ENCODE data around the gene SLC35F3. TPM values are rescaled to one million over a fixed set of nuclear protein-coding genes. Genes with fewer than 3 reads are reported as not detected.

SLC35F3 gene
- total RNA-seq, 5 donors from 2014 or later (not counting 1 experiment from before 2014, with no cell fraction given): 0.19 to 4.6 (median 1.3) TPM; not detected in 1

DNA sequence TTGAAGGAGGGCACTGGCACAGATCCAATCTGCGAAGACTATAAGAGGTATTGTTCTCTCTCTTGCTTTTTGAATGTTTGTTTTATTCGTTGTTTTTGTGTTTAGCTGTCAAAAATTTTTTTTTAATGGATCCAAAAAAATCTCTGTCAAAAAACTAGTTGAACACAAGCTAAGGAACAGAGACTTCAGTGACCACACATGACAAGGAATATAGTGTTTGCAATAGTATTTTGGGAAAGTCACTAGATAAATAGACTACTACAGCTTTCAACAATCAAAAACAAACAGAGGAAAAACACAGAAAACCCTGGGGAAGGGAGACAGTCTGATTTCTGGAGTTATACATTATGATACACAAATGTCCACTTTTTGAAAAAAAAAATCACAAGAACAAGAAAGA lies 431.9 kb downstream of the SLC35F3 start:
- ATAC-seq (replicated peaks in 1 of 4): no peak
- Histone ChIP-seq H3K27me3 (replicated peaks in 1 of 2; ENCODE audit: control insufficient read depth in 2 of 2, extremely low read depth in 1 of 2, insufficient read depth in 2 of 2, low read length in 1 of 2) (no peaks in the 10 kb centered on the region), H3K4me3 (ENCODE audit: control insufficient read depth in 1 of 2, extremely low read depth in 1 of 2, low read length in 1 of 2) (no peak overlapping the region), H3K27ac (ENCODE audit: low read length) (no peak overlapping the region), H3K4me1 (ENCODE audit: control insufficient read depth in 1 of 2, extremely low read depth in 1 of 2, insufficient read depth in 2 of 2, low read length in 2 of 2) (no peaks in the 10 kb centered on the region), H3K36me3 (ENCODE audit: control insufficient read depth in 2 of 2, extremely low read depth in 1 of 2, insufficient read depth in 1 of 2, low read length in 1 of 2) (no peaks in the 10 kb centered on the region), H3K9me3 (no peaks in the 10 kb centered on the region)
- ChIA-PET CTCF (interaction anchor here (0.6 to 1.5 kb wide), 5 partner anchors 9 to 17 kb away, joined by 3 to 4 read pairs (median 3); no protein-coding TSS in a partner anchor), POLR2A (interaction anchor here in 1 of 2 donors (0.6 kb wide), 1 partner anchor 182 kb away, joined by 3 read pairs; no protein-coding TSS in a partner anchor)
- Mint-ChIP-seq H3K4me1 (no peaks in the 10 kb centered on the region), H3K36me3 (peaks cover 8% of the 10 kb centered on the region), H3K9me3 (peaks cover 3 to 28% (median 21%) of the 10 kb centered on the region in 3 donors), H3K4me3 (no peak overlapping the region), H3K27me3 (peaks cover 9 to 17% of the 10 kb centered on the region in 2 donors), H3K27ac (no peak overlapping the region)
- no peak for DNase-seq
- WGBS (ENCODE audit: insufficient coverage): no CpG with 5 or more reads among the region's 2 CpGs

DNA sequence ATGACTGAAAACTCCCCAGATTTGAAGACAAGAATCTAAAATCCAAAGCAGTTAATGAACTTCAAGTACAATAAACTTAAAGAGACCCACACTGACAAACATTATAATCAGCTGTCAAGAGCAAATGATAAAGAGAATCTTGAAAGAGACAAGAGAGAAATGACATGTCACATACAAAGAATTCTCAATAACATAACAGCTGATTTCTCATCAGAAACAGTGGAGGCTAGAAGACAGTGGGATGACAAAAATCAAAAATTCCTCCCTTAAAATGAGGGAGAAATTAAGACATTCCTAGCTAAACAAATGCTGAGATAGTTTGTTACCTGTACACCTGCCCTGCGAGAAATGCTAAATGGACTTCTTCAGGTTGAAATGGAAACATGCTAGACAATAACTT lies 432.8 kb downstream of the SLC35F3 start:
- H3K36me3 ChIP-seq (ENCODE audit: control insufficient read depth in 2 of 2, extremely low read depth in 1 of 2, insufficient read depth in 1 of 2, low read length in 1 of 2): no peaks in the 10 kb centered on the region
- H3K27me3 Mint-ChIP-seq: peaks cover 3 to 8% of the 10 kb centered on the region in 2 donors
- no CpG with 5 or more reads among the region's 1 CpG for WGBS (ENCODE audit: insufficient coverage)
- H3K27me3 ChIP-seq (replicated peaks in 1 of 2; ENCODE audit: control insufficient read depth in 2 of 2, extremely low read depth in 1 of 2, insufficient read depth in 2 of 2, low read length in 1 of 2): no peaks in the 10 kb centered on the region
- CTCF ChIA-PET: interaction anchor here (0.6 to 1.5 kb wide), 4 partner anchors 10 to 28 kb away, joined by 3 to 4 read pairs (median 3); no protein-coding TSS in a partner anchor
- POLR2A ChIA-PET: no interaction called here
- peaks cover 8% of the 10 kb centered on the region for H3K36me3 Mint-ChIP-seq
- ATAC-seq (replicated peaks in 1 of 4) (no peak), DNase-seq (no peak)
- no peak overlapping the region for H3K27ac ChIP-seq (ENCODE audit: low read length)
- no peak overlapping the region for H3K4me3 ChIP-seq (ENCODE audit: control insufficient read depth in 1 of 2, extremely low read depth in 1 of 2, low read length in 1 of 2)
- H3K27ac Mint-ChIP-seq: no peak overlapping the region
- H3K4me1 ChIP-seq (ENCODE audit: control insufficient read depth in 1 of 2, extremely low read depth in 1 of 2, insufficient read depth in 2 of 2, low read length in 2 of 2): no peaks in the 10 kb centered on the region
- H3K4me3 Mint-ChIP-seq: no peak overlapping the region
- H3K9me3 ChIP-seq: no peaks in the 10 kb centered on the region
- H3K9me3 Mint-ChIP-seq: peaks cover 3 to 28% (median 21%) of the 10 kb centered on the region in 3 donors
- H3K4me1 Mint-ChIP-seq: no peaks in the 10 kb centered on the region

DNA sequence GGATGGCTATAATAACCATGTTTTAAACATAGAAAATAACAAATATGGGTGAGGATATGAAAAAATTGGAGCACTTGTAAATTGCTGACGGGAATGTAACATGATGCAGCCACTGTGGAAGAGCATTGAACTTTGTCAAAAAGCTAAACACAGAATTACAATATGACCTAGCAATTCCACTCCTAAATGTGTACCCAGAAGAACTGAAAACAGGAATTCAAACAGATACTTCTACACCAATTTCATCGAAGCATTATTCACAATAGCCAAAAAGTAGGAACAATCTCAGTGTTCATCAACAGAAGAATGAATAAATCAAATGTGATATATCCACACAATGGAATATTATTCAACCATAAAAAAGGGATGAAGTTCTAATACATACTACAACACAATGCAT lies 436.1 kb downstream of the SLC35F3 start:
- H3K4me3 ChIP-seq (ENCODE audit: control insufficient read depth in 1 of 2, extremely low read depth in 1 of 2, low read length in 1 of 2): no peak overlapping the region
- ATAC-seq (replicated peaks in 1 of 4): no peak
- H3K4me3 Mint-ChIP-seq: no peak overlapping the region

DNA sequence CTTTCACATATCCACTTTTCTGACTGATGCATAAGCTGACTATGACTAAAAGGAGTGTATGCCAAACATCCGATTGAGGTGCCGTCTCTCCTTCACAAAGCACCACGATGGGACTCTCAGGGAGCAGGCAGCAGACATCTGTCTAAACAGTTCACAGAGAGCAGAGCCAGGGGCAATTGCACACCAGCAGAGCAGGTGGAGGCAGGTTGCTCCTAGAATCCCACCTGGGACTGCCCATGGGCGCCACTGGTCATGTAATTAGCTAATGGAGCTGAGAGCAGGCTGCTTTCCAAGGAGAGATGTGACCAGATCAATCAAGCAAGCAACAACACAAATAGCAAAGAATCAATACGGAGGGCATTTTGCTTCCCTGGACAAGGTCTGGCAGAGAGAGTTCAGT lies 438.3 kb downstream of the SLC35F3 start:
- no peak overlapping the region for H3K4me3 ChIP-seq (ENCODE audit: control insufficient read depth in 1 of 2, extremely low read depth in 1 of 2, low read length in 1 of 2)
- WGBS (ENCODE audit: insufficient coverage): 95% methylated on average over 3 of the region's 5 CpGs
- no peaks in the 10 kb centered on the region for H3K36me3 ChIP-seq (ENCODE audit: control insufficient read depth in 2 of 2, extremely low read depth in 1 of 2, insufficient read depth in 1 of 2, low read length in 1 of 2)
- Mint-ChIP-seq H3K27me3 (peaks cover 0 to 4% of the 10 kb centered on the region in 2 donors), H3K9me3 (peaks cover 3 to 13% (median 10%) of the 10 kb centered on the region in 3 donors), H3K4me1 (no peaks in the 10 kb centered on the region), H3K4me3 (no peak overlapping the region), H3K36me3 (peaks cover 3% of the 10 kb centered on the region), H3K27ac (no peak overlapping the region)
- ChIA-PET CTCF (interaction anchor here in 1 of 2 donors (1.0 kb wide), 1 partner anchor 9 kb away, joined by 3 read pairs; no protein-coding TSS in a partner anchor), POLR2A (no interaction called here)
- no peaks in the 10 kb centered on the region for H3K27me3 ChIP-seq (replicated peaks in 1 of 2; ENCODE audit: control insufficient read depth in 2 of 2, extremely low read depth in 1 of 2, insufficient read depth in 2 of 2, low read length in 1 of 2)
- no peak overlapping the region for H3K27ac ChIP-seq (ENCODE audit: low read length)
- DNase-seq: no peak
- no peaks in the 10 kb centered on the region for H3K9me3 ChIP-seq
- ATAC-seq (replicated peaks in 1 of 4): no peak
- H3K4me1 ChIP-seq (ENCODE audit: control insufficient read depth in 1 of 2, extremely low read depth in 1 of 2, insufficient read depth in 2 of 2, low read length in 2 of 2): no peaks in the 10 kb centered on the region

More for the DNA sequence above, 436.1 kb downstream of the SLC35F3 start:
- ChIA-PET CTCF (no interaction called here), POLR2A (no interaction called here)
- no CpG with 5 or more reads among the region's 2 CpGs for WGBS (ENCODE audit: insufficient coverage)
- H3K36me3 Mint-ChIP-seq: peaks cover 8% of the 10 kb centered on the region
- Histone ChIP-seq H3K27me3 (replicated peaks in 1 of 2; ENCODE audit: control insufficient read depth in 2 of 2, extremely low read depth in 1 of 2, insufficient read depth in 2 of 2, low read length in 1 of 2) (no peaks in the 10 kb centered on the region), H3K27ac (ENCODE audit: low read length) (no peak overlapping the region), H3K36me3 (ENCODE audit: control insufficient read depth in 2 of 2, extremely low read depth in 1 of 2, insufficient read depth in 1 of 2, low read length in 1 of 2) (no peaks in the 10 kb centered on the region), H3K9me3 (no peaks in the 10 kb centered on the region), H3K4me1 (ENCODE audit: control insufficient read depth in 1 of 2, extremely low read depth in 1 of 2, insufficient read depth in 2 of 2, low read length in 2 of 2) (no peaks in the 10 kb centered on the region)
- no peaks in the 10 kb centered on the region for H3K4me1 Mint-ChIP-seq
- peaks cover 3 to 28% (median 21%) of the 10 kb centered on the region in 3 donors for H3K9me3 Mint-ChIP-seq
- no peak overlapping the region for H3K27ac Mint-ChIP-seq
- DNase-seq: no peak
- H3K27me3 Mint-ChIP-seq: peaks cover 3 to 4% of the 10 kb centered on the region in 2 donors

GRCh38 chr1:234345237-234345636 lies 440.8 kb downstream of the SLC35F3 start:
- no peak overlapping the region for H3K4me3 ChIP-seq (ENCODE audit: control insufficient read depth in 1 of 2, extremely low read depth in 1 of 2, low read length in 1 of 2)
- Mint-ChIP-seq H3K27me3 (peaks cover 4 to 13% of the 10 kb centered on the region in 2 donors), H3K9me3 (peaks cover under 1 to 4% (median 2%) of the 10 kb centered on the region in 3 donors), H3K4me3 (no peak overlapping the region), H3K4me1 (no peaks in the 10 kb centered on the region), H3K27ac (no peak overlapping the region), H3K36me3 (no peaks in the 10 kb centered on the region)
- POLR2A ChIA-PET: interaction anchor here in 1 of 2 donors (0.6 kb wide), 1 partner anchor 28 kb away, joined by 3 read pairs; the partner anchor contains the start of gene COA6
- H3K4me1 ChIP-seq (ENCODE audit: control insufficient read depth in 1 of 2, extremely low read depth in 1 of 2, insufficient read depth in 2 of 2, low read length in 2 of 2): no peaks in the 10 kb centered on the region
- CTCF ChIA-PET: no interaction called here
- H3K27me3 ChIP-seq (replicated peaks in 1 of 2; ENCODE audit: control insufficient read depth in 2 of 2, extremely low read depth in 1 of 2, insufficient read depth in 2 of 2, low read length in 1 of 2): peaks cover 0 to 5% of the 10 kb centered on the region in 2 experiments
- H3K36me3 ChIP-seq (ENCODE audit: control insufficient read depth in 2 of 2, extremely low read depth in 1 of 2, insufficient read depth in 1 of 2, low read length in 1 of 2): no peaks in the 10 kb centered on the region
- no CpG with 5 or more reads among the region's 1 CpG for WGBS (ENCODE audit: insufficient coverage)
- no peak overlapping the region for H3K27ac ChIP-seq (ENCODE audit: low read length)
- no peak for DNase-seq
- H3K9me3 ChIP-seq: no peaks in the 10 kb centered on the region
- no peak for ATAC-seq (replicated peaks in 1 of 4)

DNA sequence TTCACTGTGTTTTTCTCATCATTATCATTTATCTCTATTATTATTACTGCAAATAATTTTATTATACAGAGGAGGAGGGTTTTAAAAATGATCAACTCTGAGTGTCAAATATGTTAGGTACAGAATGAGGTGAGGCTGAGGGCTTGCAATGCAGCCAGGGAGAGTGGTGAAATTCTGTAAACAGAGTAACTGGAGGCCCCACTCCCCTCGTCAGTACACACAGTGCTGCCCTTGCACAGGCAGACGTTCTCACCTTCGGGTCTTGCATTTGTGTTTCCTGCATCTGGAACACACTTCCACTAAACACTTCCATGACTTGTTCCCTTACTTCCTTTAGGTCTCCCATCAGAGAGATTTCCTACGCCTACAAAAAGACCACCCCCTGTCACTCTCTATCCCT lies 444.5 kb downstream of the SLC35F3 start:
- WGBS (ENCODE audit: insufficient coverage): 60% methylated on average over 1 of the region's 4 CpGs
- ChIA-PET CTCF (interaction anchor here (0.9 kb wide), 2 partner anchors 9 to 22 kb away, joined by 3 read pairs; no protein-coding TSS in a partner anchor), POLR2A (no interaction called here)
- Mint-ChIP-seq H3K27me3 (peaks cover 4 to 16% of the 10 kb centered on the region in 2 donors), H3K4me1 (no peaks in the 10 kb centered on the region), H3K27ac (no peak overlapping the region), H3K4me3 (no peak overlapping the region), H3K36me3 (no peaks in the 10 kb centered on the region), H3K9me3 (no peaks in the 10 kb centered on the region)
- H3K27ac ChIP-seq (ENCODE audit: low read length): no peak overlapping the region
- DNase-seq (no peak), ATAC-seq (replicated peaks in 1 of 4) (no peak)
- peaks cover 0 to 5% of the 10 kb centered on the region in 2 experiments for H3K27me3 ChIP-seq (replicated peaks in 1 of 2; ENCODE audit: control insufficient read depth in 2 of 2, extremely low read depth in 1 of 2, insufficient read depth in 2 of 2, low read length in 1 of 2)
- no peaks in the 10 kb centered on the region for H3K36me3 ChIP-seq (ENCODE audit: control insufficient read depth in 2 of 2, extremely low read depth in 1 of 2, insufficient read depth in 1 of 2, low read length in 1 of 2)
- H3K4me3 ChIP-seq (ENCODE audit: control insufficient read depth in 1 of 2, extremely low read depth in 1 of 2, low read length in 1 of 2): no peak overlapping the region
- H3K9me3 ChIP-seq: no peaks in the 10 kb centered on the region
- no peaks in the 10 kb centered on the region for H3K4me1 ChIP-seq (ENCODE audit: control insufficient read depth in 1 of 2, extremely low read depth in 1 of 2, insufficient read depth in 2 of 2, low read length in 2 of 2)
